Fibroblast of lung (primary cell): ENCODE results near the gene CAPN12.

Experiments used
- CTCF ChIP-seq, 2 donors: IDR thresholded peaks in 1 of 2; conservative IDR thresholded peaks in 1 of 2; 1 replicate in 1 of 2; 2 replicates in 1 of 2; pipeline ENCODE4 v1.5.1; 2011 to 2012; ENCODE audit warnings: low read length in 2 of 2, control low read depth in 1 of 2, inconsistent platforms in 1 of 2, low read depth in 1 of 2, mild to moderate bottlenecking in 1 of 2
- EZH2 ChIP-seq: IDR thresholded peaks from 2 replicates; pipeline ENCODE4 v1.5.1; 2012; ENCODE audit warnings: low read length, control low read depth, mild to moderate bottlenecking; ENCODE audit errors: missing control alignments

DNA sequence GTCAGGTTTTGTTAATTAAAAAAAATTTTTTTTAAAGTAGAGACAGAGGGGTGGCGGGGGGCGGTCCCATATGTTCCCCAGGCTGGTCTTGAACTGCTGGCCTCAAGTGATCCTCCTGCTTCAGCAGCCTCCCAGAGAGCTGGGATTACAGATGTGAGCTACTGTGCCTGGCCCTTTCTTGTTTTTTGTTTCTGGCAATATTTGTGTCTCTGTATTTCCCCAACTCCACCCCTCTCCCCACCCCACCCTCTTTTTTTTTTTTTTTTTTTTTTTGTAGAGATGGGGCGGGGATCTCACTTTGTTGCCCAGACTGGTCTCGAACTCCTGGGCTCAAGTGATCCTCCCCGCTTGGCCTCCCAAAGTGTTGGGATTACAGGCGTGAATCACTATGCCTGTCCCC lies 600 bp upstream of the CAPN12 start:
- TF ChIP-seq CTCF (conservative IDR thresholded peaks at IDR 0.05 in 1 of 2, IDR thresholded peaks at IDR 0.05 in 1 of 2; ENCODE audit: low read depth in 1 of 2, low read length in 2 of 2) (no peak), EZH2 (no peak)
